Measurements from ENCODE around the gene CASZ1.

DNA sequence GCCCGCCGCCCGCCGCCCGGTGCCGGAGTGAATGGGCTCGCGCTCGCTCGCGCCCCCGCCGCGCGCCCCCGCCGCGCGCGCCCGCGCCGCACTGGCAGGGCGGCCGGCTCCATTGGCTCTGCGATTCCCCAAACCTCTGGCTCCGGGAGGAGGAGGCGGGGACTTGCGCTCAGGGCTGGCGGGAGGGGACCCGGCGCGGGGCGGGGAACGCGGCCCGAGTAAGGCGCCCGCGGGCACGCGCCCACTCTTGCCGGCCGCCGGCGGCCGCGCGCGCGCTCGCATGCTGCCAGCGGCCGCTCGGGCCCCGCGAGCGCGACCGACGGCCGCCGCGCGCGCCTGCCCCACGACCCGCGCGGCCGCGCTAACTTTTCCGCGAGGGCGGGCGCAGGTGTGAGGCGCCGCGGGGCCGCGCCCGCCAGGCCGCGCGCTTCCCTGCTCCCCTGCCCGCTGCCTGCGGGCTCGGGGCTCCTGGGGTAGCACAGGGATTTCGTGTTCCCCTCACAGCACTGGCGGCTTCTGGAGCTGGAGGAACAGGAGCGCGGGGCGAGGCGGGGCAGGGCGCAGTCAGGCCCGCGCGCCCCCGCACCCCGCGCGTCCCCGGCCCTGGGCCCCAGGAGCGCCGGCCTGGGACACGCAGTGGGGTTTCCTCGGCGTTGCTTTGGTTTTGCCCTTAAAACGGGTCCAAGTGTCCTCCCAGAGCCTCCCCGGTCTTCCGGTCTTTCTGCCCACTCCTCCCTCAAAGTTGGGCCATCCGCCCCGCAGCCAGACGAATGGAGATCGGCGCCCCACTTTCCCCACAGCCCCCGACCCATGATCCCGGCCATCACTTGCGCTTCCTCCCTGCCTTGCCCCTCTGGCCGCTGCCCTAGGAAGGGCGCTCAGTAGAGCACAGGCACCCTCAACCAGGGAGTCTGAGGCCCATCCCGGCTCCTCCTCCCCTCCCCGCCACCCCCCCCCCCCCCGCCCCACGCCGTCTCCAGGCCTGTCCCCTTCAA is 101.5 kb downstream of the CASZ1 start:
- TF ChIP-seq, protein P1, sequence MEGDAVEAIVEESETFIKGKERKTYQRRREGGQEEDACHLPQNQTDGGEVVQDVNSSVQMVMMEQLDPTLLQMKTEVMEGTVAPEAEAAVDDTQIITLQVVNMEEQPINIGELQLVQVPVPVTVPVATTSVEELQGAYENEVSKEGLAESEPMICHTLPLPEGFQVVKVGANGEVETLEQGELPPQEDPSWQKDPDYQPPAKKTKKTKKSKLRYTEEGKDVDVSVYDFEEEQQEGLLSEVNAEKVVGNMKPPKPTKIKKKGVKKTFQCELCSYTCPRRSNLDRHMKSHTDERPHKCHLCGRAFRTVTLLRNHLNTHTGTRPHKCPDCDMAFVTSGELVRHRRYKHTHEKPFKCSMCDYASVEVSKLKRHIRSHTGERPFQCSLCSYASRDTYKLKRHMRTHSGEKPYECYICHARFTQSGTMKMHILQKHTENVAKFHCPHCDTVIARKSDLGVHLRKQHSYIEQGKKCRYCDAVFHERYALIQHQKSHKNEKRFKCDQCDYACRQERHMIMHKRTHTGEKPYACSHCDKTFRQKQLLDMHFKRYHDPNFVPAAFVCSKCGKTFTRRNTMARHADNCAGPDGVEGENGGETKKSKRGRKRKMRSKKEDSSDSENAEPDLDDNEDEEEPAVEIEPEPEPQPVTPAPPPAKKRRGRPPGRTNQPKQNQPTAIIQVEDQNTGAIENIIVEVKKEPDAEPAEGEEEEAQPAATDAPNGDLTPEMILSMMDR (IDR thresholded peaks at IDR 0.05) = peak in 1 of 4 experiments; percentile 5
- no peak for TF ChIP-seq POLR2A (IDR thresholded peaks at IDR 0.05)
